Measurements from ENCODE around the gene SPC25.
"Not testable (repeated sequence)": the region's sequence is repeated elsewhere in the genome, so short reads cannot be mapped to it uniquely, and the experiment has no call there.

- not testable (repeated sequence) for TF ChIP-seq CTCF (optimal IDR thresholded peaks at IDR 0.05 in 1 of 3, IDR thresholded peaks at IDR 0.05 in 1 of 3, conservative IDR thresholded peaks at IDR 0.05 in 1 of 3; ENCODE audit: extremely low read depth in 1 of 3, insufficient read depth in 2 of 3, low read length in 3 of 3); EZH2 (IDR thresholded peaks at IDR 0.05; ENCODE audit: low read length)
Measured at GRCh38 chr2:168882163-168882562, 8.1 kb downstream of the SPC25 start.
